ENCODE results near the gene ACOD1.
"Not testable (repeated sequence)": the region's sequence is repeated elsewhere in the genome, so short reads cannot be mapped to it uniquely, and the experiment has no call there.

The ACOD1 gene

GRCh38 chr13:76955193-76955592 lies 6.9 kb downstream of the ACOD1 start:
- DNase-seq: no peak

- no peak for DNase-seq
Observed at GRCh38 chr13:76955661-76956060, 7.3 kb downstream of the ACOD1 start.

GRCh38 chr13:76958841-76959432 lies 10.6 kb downstream of the ACOD1 start:
- DNase-seq: no peak

- DNase-seq: not testable (repeated sequence)
Observed at GRCh38 chr13:76959734-76960133, 11.4 kb downstream of the ACOD1 start.

DNA sequence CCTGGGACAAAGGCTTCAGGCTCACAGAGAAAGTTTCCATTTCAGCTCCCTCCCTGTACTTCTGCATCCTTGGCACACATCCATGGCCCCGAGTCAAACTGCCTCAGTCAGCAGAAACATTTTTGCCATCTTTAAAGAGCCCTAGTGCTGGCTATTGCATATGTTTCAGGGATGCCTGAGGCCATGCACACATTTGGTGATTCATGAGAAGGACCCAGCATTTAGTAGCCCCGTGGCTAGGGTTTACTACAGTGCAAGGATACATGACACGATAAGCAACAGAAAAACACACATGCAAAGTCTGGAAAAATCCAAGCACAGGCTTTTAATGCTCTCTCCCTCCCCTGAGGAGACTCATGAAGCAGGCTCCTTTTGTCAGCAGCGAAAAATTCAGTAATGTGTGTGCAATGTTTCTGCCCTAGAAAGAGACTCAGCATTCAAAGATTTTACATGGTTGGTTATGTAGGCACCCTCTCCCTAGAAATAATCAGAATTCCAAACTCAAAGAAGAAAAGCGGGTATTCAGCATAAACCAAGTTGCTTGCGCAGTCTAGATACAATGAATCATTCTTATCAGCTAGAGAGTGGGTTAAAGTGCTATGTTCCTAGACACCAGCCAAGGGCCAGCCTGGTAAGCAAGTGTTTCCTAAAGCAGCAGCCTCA lies 17.6 kb downstream of the ACOD1 start:
- DNase-seq: no peak

DNA sequence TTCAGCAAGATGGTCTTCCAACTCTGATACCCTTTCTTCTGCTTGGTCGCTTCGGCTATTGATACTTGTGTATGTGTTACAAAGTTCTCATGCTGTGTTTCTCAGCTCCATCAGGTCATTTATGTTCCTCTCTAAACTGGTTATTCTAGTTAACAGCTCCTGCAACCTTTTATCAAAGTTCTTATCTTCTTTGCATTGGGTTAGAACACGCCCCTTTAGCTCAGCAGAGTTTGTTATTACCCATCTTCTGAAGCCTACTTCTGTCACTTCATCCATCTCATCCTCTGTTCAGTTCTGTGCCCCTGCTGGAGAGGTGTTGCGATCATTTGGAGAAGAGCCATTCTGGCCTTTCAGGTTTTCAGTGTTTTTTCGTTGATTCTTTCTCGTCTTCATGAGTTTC lies 18.7 kb downstream of the ACOD1 start:
- no peak for DNase-seq

GRCh38 chr13:76968041-76968440 lies 19.7 kb downstream of the ACOD1 start:
- DNase-seq: peak; percentile 48

DNA sequence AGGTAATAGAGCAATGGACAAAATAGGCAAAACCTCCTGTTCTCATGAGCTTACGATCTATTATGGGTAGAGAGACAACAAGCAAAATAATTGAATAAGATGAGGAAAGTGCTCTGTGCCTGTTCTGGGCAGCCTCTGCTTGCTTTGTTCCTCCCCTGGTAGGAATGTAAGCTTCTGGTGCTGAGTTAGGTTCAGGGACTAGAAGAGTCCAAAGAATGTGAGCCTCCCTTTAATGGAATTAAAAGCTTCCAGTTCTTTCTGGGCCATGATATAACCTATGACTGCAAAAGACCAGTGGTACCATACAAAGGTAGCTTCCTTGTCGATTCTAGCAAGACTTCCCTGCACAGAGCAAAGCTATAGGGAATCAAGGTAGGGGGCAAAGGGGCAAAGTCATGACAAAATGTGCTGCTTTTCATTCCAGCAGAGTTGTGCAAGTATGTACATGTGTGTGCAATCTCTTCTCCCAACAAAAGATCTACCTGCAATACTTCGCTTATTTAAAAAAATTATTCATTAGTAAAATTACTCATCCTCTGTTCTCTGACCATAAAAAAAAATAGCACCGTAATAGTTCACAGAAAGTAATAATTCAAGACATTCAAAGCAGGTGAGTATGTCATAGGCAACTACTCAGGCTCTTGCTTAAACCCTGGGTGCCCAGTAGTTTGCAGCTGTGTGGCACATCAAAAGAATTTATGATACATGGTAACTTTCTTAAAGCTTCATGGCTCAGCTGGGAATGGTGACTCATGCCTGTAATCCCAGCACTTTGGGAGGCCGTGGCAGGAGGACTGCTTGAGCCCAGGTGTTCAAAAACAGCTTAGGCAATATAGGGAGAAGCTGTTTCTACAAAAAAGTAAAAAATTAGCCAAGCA lies 21.4 kb downstream of the ACOD1 start:
- no peak for DNase-seq

DNA sequence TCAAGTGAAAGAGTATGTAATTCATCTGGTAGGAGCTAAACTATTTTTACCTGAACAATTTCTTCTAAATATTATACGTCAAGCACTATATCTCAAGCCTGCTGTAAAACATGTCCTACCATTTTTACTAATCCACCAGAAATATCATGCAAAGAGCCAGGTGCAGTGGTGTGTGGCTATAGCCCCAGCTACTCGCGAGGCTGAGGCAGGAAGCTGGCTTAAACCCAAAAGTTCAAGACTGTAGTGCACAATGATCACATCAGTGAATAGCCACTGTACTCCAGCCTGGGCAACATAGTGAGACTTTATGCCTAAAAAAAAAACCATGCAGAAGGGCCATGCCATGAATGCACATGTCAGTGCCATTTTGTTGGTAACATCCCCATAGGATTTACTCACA lies 22.9 kb downstream of the ACOD1 start:
- no peak for DNase-seq

DNA sequence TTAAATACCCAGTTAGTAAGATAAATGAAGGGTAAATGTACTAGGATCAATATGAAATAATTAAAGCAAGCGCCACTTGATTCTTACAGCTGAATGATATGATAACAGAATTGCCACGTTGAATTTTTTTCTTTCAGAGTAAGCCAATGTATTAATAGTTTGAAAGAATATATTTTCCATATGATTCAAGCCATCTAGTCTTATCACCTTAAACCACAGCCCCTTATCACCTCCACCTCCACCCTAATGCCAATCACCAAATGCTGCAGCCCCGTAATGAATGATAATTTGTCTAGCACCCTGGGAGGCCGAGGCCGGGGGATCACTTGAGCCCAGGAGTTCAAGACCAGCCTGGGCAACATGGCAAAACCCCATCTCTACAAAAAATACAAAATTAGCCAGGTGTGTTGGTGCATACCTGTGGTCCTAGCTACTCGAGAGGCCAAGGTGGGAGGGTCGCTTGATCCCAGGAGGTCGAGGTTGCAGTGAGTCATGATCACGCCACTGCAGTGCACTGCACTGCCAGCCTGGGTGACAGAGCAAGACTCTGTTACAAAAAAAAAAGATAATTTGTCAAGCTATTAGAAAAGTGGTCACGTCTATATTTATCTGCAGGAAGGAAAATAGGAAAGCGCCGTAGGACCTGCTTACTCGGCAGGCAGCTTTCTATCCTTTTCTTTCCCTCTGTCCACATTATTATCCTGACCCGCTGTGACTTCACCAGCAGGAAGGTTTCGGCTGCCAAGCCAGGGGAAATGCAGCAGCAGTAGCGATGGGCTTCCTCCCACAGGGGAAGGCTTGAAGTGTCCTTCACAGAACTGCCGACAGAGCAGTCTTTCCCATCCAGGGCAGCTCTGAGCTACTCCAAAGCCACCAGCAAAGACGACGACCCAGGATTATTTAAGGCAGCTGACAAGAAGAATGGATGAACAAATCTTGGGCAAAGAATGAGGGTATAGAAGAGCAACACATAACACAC lies 23.8 kb downstream of the ACOD1 start:
- no peak for DNase-seq

DNA sequence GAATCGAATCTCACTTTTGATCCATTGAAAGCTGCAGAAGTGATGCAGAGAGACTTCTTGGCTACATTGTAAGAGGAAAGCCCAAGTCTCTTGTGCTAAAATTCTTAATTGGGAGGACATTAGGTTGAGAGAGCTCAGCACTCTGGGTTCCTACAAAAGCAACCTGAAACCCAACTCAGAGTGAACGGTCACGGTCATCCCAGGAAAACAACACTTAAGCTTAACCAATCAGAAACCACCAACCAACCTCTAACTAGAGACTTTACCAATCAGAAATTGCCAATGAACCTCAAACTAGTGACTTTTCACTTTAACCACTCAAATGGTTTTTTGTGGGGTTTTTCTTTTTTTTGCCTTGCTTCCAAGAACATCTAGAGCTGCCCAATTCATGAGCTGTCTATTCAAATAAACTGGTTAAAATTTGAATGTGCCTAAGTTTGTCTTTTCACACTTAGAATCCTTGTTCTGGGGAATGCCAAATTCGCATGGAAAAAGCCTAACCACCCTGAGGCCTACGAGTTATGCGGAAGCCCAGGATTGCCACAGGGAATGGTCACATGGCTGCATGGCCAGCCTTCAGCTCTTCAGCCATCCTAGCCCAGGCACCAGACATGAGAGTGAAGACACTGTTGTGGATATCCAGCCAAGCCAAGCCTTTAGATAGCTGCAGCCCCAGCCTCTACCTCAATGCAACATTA lies 25.8 kb downstream of the ACOD1 start:
- DNase-seq: no peak

- no peak for DNase-seq
Observed at GRCh38 chr13:76974618-76974975, 26.3 kb downstream of the ACOD1 start.

DNA sequence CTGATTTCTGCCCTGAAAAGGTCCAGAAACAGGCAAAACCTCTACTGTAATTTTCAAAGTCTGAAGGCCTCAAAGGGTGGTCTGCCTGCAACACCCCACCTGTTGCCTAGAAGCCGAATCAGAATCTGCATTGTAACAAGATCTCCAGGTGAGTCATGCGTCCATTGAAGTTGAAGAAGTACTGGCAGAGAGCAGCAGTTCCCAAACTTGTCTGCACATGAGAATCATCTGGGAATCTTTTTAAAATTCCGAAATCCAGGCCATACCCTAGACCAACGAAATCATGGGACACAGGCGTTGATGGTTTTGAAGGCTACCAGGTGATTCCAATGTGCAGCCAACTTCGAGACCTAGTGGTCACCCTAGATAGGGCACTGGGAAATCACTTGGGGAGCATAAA lies 27.6 kb downstream of the ACOD1 start:
- DNase-seq: no peak

DNA sequence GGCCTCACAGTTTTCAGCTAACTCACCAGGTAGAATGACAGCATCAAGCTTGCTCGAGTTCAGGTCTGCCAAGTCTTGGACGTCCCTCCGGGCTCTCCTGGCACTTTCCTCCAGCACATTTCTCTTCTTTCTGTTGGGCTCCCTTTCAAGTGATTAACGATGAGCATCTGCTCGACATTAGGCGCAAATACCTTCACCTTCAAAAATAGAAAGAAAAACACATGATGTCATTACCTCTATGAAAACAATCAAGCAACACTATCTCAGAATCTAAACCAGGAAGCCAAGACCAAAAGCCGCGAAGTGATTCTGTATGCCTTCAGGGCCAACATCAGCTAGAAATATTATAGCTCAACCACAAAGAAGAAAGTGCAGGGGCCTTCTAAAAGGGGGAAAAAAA lies 28.2 kb downstream of the ACOD1 start:
- DNase-seq: peak; percentile 67

DNA sequence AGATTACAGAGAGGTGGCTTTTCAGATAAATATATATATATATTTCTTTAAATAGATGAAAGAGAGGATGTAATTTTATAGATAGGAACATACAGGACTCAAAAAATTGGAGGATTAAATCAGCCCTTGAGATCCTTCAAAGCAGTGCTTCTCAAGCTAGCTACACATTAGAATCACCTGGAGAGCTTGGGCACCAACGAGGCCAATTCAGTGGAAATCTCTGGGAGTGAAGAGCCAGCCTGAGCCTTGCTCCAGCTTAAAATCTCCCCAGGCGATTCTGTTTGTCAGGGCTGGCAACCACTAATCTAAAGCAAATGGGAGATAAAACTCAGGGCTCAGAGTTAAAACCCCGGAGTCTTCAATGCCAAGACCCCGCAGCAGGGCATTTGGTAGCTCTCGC lies 28.6 kb downstream of the ACOD1 start:
- no peak for DNase-seq

GRCh38 chr13:76980075-76980718 lies 31.9 kb downstream of the ACOD1 start:
- DNase-seq: no peak

GRCh38 chr13:76982061-76982460 lies 33.8 kb downstream of the ACOD1 start:
- no peak for DNase-seq

GRCh38 chr13:76983676-76984075 lies 35.4 kb downstream of the ACOD1 start:
- no peak for DNase-seq

- DNase-seq: no peak
Observed at GRCh38 chr13:76991432-76991795, 43.1 kb downstream of the ACOD1 start.

DNA sequence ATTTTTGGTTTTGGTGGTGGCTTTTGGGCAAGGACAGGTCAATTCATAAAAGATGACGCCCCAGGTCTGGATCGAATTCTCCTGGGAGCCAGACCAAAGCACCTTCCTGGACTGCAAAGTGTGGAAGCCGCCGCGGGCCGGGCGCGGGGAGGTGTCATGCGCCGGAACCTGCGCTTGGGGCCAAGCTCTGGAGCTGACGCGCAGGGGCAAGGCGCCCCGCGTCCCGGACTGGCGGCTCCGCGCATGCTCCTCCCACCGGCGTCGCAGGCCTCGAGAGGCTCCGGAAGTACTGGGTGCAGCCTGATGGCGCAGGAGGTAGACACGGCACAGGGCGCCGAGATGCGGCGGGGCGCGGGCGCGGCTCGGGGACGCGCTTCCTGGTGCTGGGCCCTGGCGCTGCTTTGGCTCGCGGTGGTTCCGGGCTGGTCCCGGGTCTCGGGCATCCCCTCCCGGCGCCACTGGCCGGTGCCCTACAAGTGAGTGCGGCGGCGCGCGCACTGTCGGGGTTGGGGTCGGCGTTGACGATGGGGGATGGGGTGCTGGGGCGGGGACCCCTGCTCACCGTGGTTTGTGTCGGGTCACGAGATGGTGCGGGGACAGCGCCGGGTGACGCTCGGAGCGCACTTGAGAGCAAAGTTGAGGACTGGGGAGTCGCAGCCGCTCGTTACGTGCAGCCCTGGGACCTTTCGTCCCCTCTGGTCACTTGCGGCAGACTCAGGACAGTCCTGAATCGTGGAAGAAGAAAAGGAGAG lies 43.7 kb downstream of the ACOD1 start, which contains the start of gene CLN5:
Gene CLN5 (plus strand): TSS at position 286 of the 752 bp plus-strand sequence. CDS start 18 bp downstream, at position 304.
- peak; percentile 36 for DNase-seq

- no peak for DNase-seq
Observed at GRCh38 chr13:76992548-76993001, 44.3 kb downstream of the ACOD1 start.
